Measurements from ENCODE around the gene GRM1. TPM values are rescaled to one million over a fixed set of nuclear protein-coding genes. Genes with fewer than 3 reads are reported as not detected.

GRM1 gene
- total RNA-seq, 6 experiments from 2014 or later = 0.07 TPM; not detected in 5

DNA sequence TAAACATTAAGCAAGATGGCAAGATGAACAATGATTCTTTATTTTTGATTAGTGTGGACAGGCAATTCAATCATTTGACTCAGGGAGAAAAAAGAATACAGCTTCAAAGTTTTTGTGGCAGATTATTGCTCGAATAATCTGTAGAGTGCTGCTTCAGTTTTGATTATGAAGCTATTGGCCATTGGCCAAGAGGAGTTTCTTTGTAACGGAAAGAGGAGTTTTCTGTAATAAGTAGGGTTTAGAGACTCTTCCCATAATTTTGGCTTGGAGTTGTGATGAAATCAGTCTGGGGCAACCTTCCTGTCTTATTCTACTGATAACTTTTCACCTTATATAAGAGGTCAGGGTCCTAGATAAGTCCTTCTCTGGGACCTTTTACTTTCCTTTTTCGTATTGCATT is 258.1 kb downstream of the GRM1 start:
- no peak for TF ChIP-seq POLR2A (IDR thresholded peaks at IDR 0.05)
- no peak for TF ChIP-seq CTCF (IDR thresholded peaks at IDR 0.05)
- Histone ChIP-seq H3K4me1 (peaks cover 0 to 2% (median 0%) of the 10 kb centered on the region in 4 donors), H3K9me3 (no peaks in the 10 kb centered on the region), H3K27me3 (no peaks in the 10 kb centered on the region), H3K4me3 (no peak overlapping the region), H3K36me3 (no peaks in the 10 kb centered on the region), H3K27ac (no peak overlapping the region)
- WGBS (ENCODE audit: insufficient coverage, low coverage, low lambda C conversion rate, missing lambda C conversion rate) = 29% methylated on average over 3 of the region's 3 CpGs
- intact Hi-C loops (cut with DNase I) = no loop called here
- DNase-seq (no peak), ATAC-seq (no peak)

- DNase-seq = no peak
- Histone ChIP-seq H3K36me3 (no peaks in the 10 kb centered on the region), H3K27me3 (no peaks in the 10 kb centered on the region), H3K27ac (no peak overlapping the region), H3K4me1 (peaks cover 0 to 2% (median 0%) of the 10 kb centered on the region in 4 donors), H3K4me3 (no peak overlapping the region), H3K9me3 (no peaks in the 10 kb centered on the region)
- WGBS (ENCODE audit: insufficient coverage, low coverage, low lambda C conversion rate, missing lambda C conversion rate) = 33% methylated on average over 1 of the region's 1 CpG
- no peak for ATAC-seq
- intact Hi-C loops (cut with DNase I) = no loop called here
- TF ChIP-seq POLR2A (IDR thresholded peaks at IDR 0.05) (no peak), CTCF (IDR thresholded peaks at IDR 0.05) (no peak)
These were observed 259.0 kb downstream of the GRM1 start for GRCh38 chr6:146287691-146288369.

DNA sequence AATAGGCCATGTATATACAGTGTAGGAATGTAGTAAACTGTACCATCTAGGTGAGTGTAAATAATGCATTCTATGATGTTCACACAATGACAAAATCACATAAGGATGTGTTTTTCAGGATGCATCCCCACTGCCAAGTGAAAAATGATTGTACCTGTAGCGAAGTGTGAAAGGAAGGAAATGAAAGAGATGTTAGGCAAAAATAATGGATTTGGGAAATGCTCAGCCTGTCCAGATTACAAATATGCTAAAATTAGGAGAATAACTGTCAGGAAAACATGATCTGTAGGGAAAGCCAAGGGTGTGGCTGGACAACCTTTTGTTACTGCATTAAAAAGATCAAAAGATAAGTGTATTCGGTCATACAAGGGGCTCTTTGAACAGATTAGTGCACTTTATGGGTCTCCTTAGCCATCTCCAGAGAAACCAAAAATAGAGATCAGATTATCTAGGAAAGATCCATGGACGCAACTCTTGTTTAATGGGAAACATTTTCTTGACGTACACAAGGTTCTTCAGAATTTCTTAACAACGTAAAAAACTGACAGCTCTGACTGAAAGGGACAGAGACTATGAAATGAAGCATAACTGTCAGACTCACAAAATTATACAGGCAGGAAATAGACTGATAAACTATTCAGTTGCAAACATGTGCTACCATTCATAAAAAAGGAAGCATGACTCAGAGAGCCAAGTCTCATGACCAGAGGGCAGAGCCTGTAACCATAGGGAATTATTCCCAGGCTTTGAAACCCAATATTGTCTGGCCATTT is 261.1 kb downstream of the GRM1 start:
- Histone ChIP-seq H3K9me3 (no peaks in the 10 kb centered on the region), H3K36me3 (no peaks in the 10 kb centered on the region), H3K4me3 (no peak overlapping the region), H3K4me1 (peaks cover 0 to 2% (median 0%) of the 10 kb centered on the region in 4 donors), H3K27ac (no peak overlapping the region), H3K27me3 (no peaks in the 10 kb centered on the region)
- DNase-seq = no peak
- intact Hi-C loops (cut with DNase I) = no loop called here
- 47% methylated on average over 5 of the region's 5 CpGs for WGBS (ENCODE audit: insufficient coverage, low coverage, low lambda C conversion rate, missing lambda C conversion rate)
- no peak for TF ChIP-seq CTCF (IDR thresholded peaks at IDR 0.05)
- TF ChIP-seq POLR2A (IDR thresholded peaks at IDR 0.05) = no peak
- peak; percentile 67 to 91 (median 80) for ATAC-seq

DNA sequence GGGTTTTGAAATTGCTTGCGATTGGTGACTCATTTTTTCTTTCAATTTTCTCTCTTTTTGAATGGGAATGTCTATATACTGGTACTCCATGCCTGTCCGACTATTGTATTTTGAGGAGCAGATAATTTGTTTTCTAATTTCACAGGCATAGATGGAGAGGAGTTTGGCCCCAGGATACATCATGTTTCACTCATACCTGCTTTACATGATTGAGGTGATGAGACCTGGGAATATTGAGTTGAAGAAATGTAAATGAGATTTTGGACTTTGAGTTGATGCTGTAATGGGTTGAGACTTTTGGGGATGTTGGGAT is 261.7 kb downstream of the GRM1 start:
- Histone ChIP-seq H3K36me3 (no peaks in the 10 kb centered on the region), H3K4me1 (peaks cover 0 to 2% (median 0%) of the 10 kb centered on the region in 4 donors), H3K27me3 (no peaks in the 10 kb centered on the region), H3K9me3 (no peaks in the 10 kb centered on the region), H3K27ac (no peak overlapping the region), H3K4me3 (no peak overlapping the region)
- no peak for TF ChIP-seq CTCF (IDR thresholded peaks at IDR 0.05)
- intact Hi-C loops (cut with DNase I) = no loop called here
- ATAC-seq = no peak
- 46% methylated on average over 2 of the region's 2 CpGs for WGBS (ENCODE audit: insufficient coverage, low coverage, low lambda C conversion rate, missing lambda C conversion rate)
- DNase-seq = no peak
